Coronary artery (tissue), 2 donors: ENCODE data around the gene DHRS11.

Experiments used
- DNase-seq: peaks from one replicate; pipeline ENCODE4 v3.0.0-alpha.2; 2017; ENCODE audit warnings: low spot score
- H3K27ac ChIP-seq, 2 donors: fragments of 200-600 bp; sonication (generic); one replicate each; pipeline ENCODE4 v1.5.1; 2016 to 2019
- H3K4me3 ChIP-seq: fragments of 200-600 bp; sonication (generic); 2 replicates; pipeline ENCODE4 v1.5.1; 2016; ENCODE audit warnings: mild to moderate bottlenecking, moderate library complexity
- CTCF ChIP-seq: fragments of 200-600 bp; sonication (generic); IDR thresholded peaks from one replicate; pipeline ENCODE4 v1.5.1; 2019; ENCODE audit warnings: antibody characterized with exemption

Gene DHRS11

GRCh38 chr17:36591434-36592315 lies at the start of gene DHRS11:
DHRS11 (plus strand) TSS chr17:36591879; CDS start chr17:36592010, 131 bp downstream.
- H3K27ac ChIP-seq, result peak within 1 kb of the TSS; percentile 7 to 76
- DNase-seq, result no peak
- no peak for TF ChIP-seq CTCF

DNA sequence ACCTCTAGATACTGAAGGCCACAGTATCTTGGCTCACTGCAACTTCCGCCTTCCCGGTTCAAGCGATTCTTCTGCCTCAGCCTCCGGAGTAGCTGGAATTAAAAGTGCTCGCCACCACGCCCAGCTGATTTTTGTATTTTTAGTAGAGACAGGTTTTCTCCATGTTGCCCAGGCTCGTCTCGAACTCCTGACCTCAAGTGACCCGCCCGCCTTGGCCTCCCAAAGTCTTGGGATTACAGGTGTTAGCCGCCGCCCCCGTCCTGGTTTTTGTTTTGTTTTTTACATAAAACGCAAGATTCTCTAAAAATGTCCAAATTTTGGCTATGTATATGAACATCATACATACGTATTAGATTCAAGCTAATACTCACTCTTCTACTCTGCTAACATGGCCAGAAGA lies 48.9 kb upstream of the DHRS11 start:
- H3K4me3 ChIP-seq, result no peak overlapping the region
- DNase-seq, result no peak
- TF ChIP-seq CTCF, result no peak
- no peak overlapping the region for H3K27ac ChIP-seq

More at GRCh38 chr17:36591434-36592315, at the start of gene DHRS11:
- peak within 1 kb of the TSS; percentile 94 for H3K4me3 ChIP-seq

DNA sequence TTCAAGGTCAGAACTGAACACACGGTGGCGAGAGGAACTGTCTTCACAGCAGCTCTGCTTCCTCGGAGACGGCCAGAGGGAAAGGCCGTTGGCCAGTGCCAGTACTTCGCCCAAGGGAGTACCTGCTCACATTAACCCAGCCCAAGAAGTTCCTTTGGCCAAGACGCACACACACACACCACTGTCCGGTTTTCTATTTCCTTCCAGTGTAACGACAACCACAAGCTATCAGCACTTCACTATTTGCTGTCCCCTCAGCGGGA lies 47.7 kb upstream of the DHRS11 start:
- no peak for TF ChIP-seq CTCF
- H3K27ac ChIP-seq, result peak overlapping the region; percentile 99
- H3K4me3 ChIP-seq, result peak overlapping the region; percentile 91
- peak; percentile 80 for DNase-seq

- Histone ChIP-seq H3K4me3 (peak within 1 kb of the TSS; percentile 91), H3K27ac (peak within 1 kb of the TSS; percentile 99)
- no peak for TF ChIP-seq CTCF
- DNase-seq, result peak; percentile 92
Measured at GRCh38 chr17:36544307-36545076, 47.2 kb upstream of the DHRS11 start, which contains the start of gene GGNBP2. GGNBP2 (plus strand) TSS chr17:36544919; CDS start chr17:36545725, 806 bp downstream.

DNA sequence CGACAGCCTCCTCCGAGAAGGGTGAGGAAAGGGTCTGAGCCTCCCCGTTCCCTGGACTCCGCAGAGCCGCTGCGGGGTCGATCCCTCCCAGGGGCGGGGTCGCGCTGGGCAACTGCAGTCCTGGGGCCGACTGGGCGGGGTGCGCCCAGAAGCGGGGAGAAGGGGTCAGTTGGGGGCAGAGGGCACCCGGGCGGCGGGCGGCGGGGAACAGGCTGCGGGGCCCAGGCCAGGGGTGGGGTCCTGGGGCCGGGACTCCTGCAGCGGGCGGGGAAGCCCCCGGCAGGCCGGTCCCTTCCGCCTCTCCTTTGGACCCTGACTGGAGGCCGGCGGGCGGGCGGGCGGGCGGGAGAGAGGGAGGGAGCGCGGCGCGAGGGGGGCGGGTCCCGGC lies 46.6 kb upstream of the DHRS11 start:
- TF ChIP-seq CTCF, result no peak
- no peak for DNase-seq

GRCh38 chr17:36545465-36546417 lies 45.9 kb upstream of the DHRS11 start:
- peak overlapping the region; percentile 99 for H3K27ac ChIP-seq
- peak overlapping the region; percentile 91 for H3K4me3 ChIP-seq
- peak; percentile 99 for DNase-seq
- TF ChIP-seq CTCF, result no peak

More for the DNA sequence above, 46.6 kb upstream of the DHRS11 start:
- peak overlapping the region; percentile 91 for H3K4me3 ChIP-seq
- peak overlapping the region; percentile 99 for H3K27ac ChIP-seq
